Measurements from ENCODE around the gene EFNB3. TPM values are rescaled to one million over a fixed set of nuclear protein-coding genes. Genes with fewer than 3 reads are reported as not detected.
A peak's percentile ranks its signal among the peaks of the same experiment; 100 is the strongest.

The EFNB3 gene
- total and polyA plus RNA-seq, 2 of the 13 experiments (the other 11 are each of a cell fraction or from before 2014, with no cell fraction given): 0.07 to 0.25 TPM

DNA sequence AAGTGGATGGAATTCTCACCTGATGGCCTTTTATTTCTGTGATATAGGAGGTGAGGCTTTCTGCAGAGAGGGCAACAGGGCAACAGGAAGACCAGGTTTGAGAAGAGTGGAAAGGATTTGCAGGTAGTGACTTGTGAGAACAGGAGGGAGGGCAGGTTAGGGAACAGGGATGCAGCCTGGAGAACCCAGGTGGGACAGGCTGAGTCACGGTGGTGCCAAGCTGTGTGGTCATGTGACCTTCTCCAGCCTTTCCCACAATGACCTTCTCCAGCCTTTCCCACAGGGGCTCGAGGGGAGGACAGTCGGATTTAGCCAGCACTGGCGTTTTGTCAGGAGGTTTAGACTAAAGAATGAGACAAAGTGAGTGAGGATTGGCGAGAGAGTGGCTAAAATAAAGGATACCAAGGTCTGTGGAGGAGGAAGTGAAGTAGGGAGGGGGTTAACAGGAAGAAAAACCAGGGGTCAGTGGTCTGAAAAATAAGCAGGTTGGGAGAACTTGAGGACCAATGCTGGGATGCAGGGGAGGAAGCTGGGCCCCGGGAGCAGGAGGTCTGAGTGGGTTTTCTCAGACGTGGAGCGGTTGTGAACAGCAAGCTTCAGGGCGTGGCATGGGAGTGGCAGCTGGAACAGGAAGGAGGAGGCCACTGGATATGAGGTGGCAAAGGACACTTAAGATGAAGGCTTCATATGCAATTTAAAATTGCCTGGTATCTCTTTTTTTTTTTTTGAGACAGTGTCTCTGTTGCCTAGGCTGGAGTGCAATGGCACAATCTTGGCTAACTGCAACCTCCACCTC is 50.3 kb downstream of the EFNB3 start:
- DNase-seq (ENCODE audit: low spot score): no peak
- TF ChIP-seq ZNF572 (CRISPR knock-in tag; IDR thresholded peaks at IDR 0.05) (no peak), MIER2 (CRISPR knock-in tag; IDR thresholded peaks at IDR 0.05) (no peak)
- Histone ChIP-seq H3K9me3 (ENCODE audit: low read length) (no peaks in the 10 kb centered on the region), H2AFZ (ENCODE audit: low read length) (no peak overlapping the region), H3K4me3 (replicated peaks in 1 of 3; ENCODE audit: insufficient read depth in 1 of 3, low read depth in 2 of 3, low read length in 3 of 3) (no peak overlapping the region), H3K27me3 (ENCODE audit: control insufficient read depth in 1 of 2, insufficient read depth in 2 of 2, low read length in 2 of 2) (peaks cover 3 to 37% of the 10 kb centered on the region in 2 experiments; a peak in 4 of 5 replicates), H3K4me2 (ENCODE audit: low read depth, low read length) (no peak overlapping the region), H3K36me3 (replicated peaks in 1 of 2; ENCODE audit: control insufficient read depth in 1 of 2, insufficient read depth in 2 of 2, low read length in 2 of 2) (no peaks in the 10 kb centered on the region), H3K9ac (ENCODE audit: insufficient read depth, low read depth, low read length) (no peak overlapping the region), H4K20me1 (ENCODE audit: insufficient read depth, low read length) (no peaks in the 10 kb centered on the region), H3K79me2 (ENCODE audit: insufficient read depth, low read length) (no peaks in the 10 kb centered on the region), H3K27ac (ENCODE audit: extremely low read length, insufficient read depth, low read length) (no peak overlapping the region), H3K4me1 (ENCODE audit: insufficient read depth, low read length) (no peaks in the 10 kb centered on the region)
- 19% methylated on average over 9 of the region's 9 CpGs for WGBS (ENCODE audit: low lambda C conversion rate)
- intact Hi-C loops (cut with micrococcal nuclease; ENCODE audit: unreplicated experiment) (no loop called here), in situ Hi-C loops (cut with HindIII; ENCODE audit: extremely low pct_ligation_motif_present, low pct_unique_long_range_greater_than_20kb) (no loop called here)
- no TSS peak for BruUV-seq (replicated peaks)
- ChIA-PET CTCF (ENCODE audit: low intra/inter-chr PET ratio, low total read pairs) (no interaction called here), POLR2A (no interaction called here)
- FAIRE-seq: no peak
- ATAC-seq: no peak

DNA sequence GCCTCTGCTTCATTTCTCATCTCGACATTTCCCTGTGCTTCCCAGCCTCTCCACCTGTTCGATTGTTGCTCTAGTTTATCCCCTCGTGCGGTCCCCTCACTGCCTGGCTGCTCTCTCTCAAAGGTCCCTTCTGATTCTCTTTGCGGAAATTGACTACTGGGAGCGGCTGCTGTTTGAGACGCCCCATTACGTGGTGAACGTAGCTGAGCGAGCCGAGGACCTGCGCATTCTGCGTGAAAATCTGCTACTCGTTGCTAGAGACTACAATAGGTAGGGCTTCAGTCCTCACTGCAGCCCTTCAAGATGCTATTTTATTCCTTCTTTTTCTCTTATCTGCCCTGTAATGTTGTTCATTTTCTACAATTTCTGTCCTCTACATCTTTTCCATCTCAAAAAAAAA is 52.0 kb downstream of the EFNB3 start:
- Histone ChIP-seq H3K9ac (ENCODE audit: insufficient read depth, low read depth, low read length) (no peak overlapping the region), H3K79me2 (ENCODE audit: insufficient read depth, low read length) (no peaks in the 10 kb centered on the region), H3K27ac (ENCODE audit: extremely low read length, insufficient read depth, low read length) (no peak overlapping the region), H3K36me3 (replicated peaks in 1 of 2; ENCODE audit: control insufficient read depth in 1 of 2, insufficient read depth in 2 of 2, low read length in 2 of 2) (no peaks in the 10 kb centered on the region), H3K4me2 (ENCODE audit: low read depth, low read length) (no peak overlapping the region), H3K4me1 (ENCODE audit: insufficient read depth, low read length) (no peaks in the 10 kb centered on the region), H4K20me1 (ENCODE audit: insufficient read depth, low read length) (no peaks in the 10 kb centered on the region), H3K27me3 (ENCODE audit: control insufficient read depth in 1 of 2, insufficient read depth in 2 of 2, low read length in 2 of 2) (peaks cover 3 to 37% of the 10 kb centered on the region in 2 experiments; a peak in 4 of 5 replicates), H3K4me3 (replicated peaks in 1 of 3; ENCODE audit: insufficient read depth in 1 of 3, low read depth in 2 of 3, low read length in 3 of 3) (no peak overlapping the region), H2AFZ (ENCODE audit: low read length) (no peak overlapping the region), H3K9me3 (ENCODE audit: low read length) (no peaks in the 10 kb centered on the region)
- ATAC-seq (no peak), FAIRE-seq (no peak), DNase-seq (ENCODE audit: low spot score) (no peak)
- CTCF ChIA-PET (ENCODE audit: low intra/inter-chr PET ratio, low total read pairs): no interaction called here
- POLR2A ChIA-PET: no interaction called here
- intact Hi-C loops (cut with micrococcal nuclease; ENCODE audit: unreplicated experiment): no loop called here
- BruUV-seq (replicated peaks): no TSS peak
- in situ Hi-C loops (cut with HindIII; ENCODE audit: extremely low pct_ligation_motif_present, low pct_unique_long_range_greater_than_20kb): no loop called here
- 57% methylated on average over 14 of the region's 14 CpGs for WGBS (ENCODE audit: low lambda C conversion rate)
- no peak for TF ChIP-seq ZNF772 (CRISPR knock-in tag; IDR thresholded peaks at IDR 0.05)
- peak; percentile 94 for TF ChIP-seq HNRNPLL (IDR thresholded peaks at IDR 0.05; ENCODE audit: low read depth, low read length, poor library complexity, severe bottlenecking)

Other genes with a start within 250 kb of the EFNB3 start
- gene ZBTB4, start 225.6 kb upstream of the EFNB3 start, total RNA-seq (2016; rRNA removed; fragmentation: Illumina TruSeq; extraction: Trizol): 3.3 and 4.3 TPM in 2 replicates
- gene ZBTB4, start 225.6 kb upstream of the EFNB3 start, polyA plus RNA-seq (2011; rRNA removed): 7.4 and 7.9 TPM in 2 replicates
- 0.07 TPM in 1 of 2 replicates, not detected in the other for gene SLC35G6, start 223.8 kb upstream of the EFNB3 start, total RNA-seq (2016; rRNA removed; fragmentation: Illumina TruSeq; extraction: Trizol)
- 0.04 TPM in 1 of 2 replicates, not detected in the other for gene SLC35G6, start 223.8 kb upstream of the EFNB3 start, polyA plus RNA-seq (2011; rRNA removed)
- 17.8 and 63.2 TPM in 2 replicates for gene POLR2A, start 220.8 kb upstream of the EFNB3 start, total RNA-seq (2016; rRNA removed; fragmentation: Illumina TruSeq; extraction: Trizol)
- 17.2 and 18.3 TPM in 2 replicates for gene POLR2A, start 220.8 kb upstream of the EFNB3 start, polyA plus RNA-seq (2011; rRNA removed)
- gene TNFSF12, start 156.1 kb upstream of the EFNB3 start, total RNA-seq (2016; rRNA removed; fragmentation: Illumina TruSeq; extraction: Trizol): 0.73 and 0.93 TPM in 2 replicates
- 6.3 and 7.2 TPM in 2 replicates for gene TNFSF12, start 156.1 kb upstream of the EFNB3 start, polyA plus RNA-seq (2011; rRNA removed)
- gene TNFSF13, start 146.5 kb upstream of the EFNB3 start, total RNA-seq (2016; rRNA removed; fragmentation: Illumina TruSeq; extraction: Trizol): 1.7 and 2.5 TPM in 2 replicates
- gene TNFSF13, start 146.5 kb upstream of the EFNB3 start, polyA plus RNA-seq (2011; rRNA removed): 3.3 TPM in 2 replicates
- gene SENP3, start 143.3 kb upstream of the EFNB3 start, total RNA-seq (2016; rRNA removed; fragmentation: Illumina TruSeq; extraction: Trizol): 64.5 and 75.4 TPM in 2 replicates
- 55.8 and 57.3 TPM in 2 replicates for gene SENP3, start 143.3 kb upstream of the EFNB3 start, polyA plus RNA-seq (2011; rRNA removed)
- 4.1 and 10.3 TPM in 2 replicates for gene CD68, start 125.6 kb upstream of the EFNB3 start, total RNA-seq (2016; rRNA removed; fragmentation: Illumina TruSeq; extraction: Trizol)
- gene CD68, start 125.6 kb upstream of the EFNB3 start, polyA plus RNA-seq (2011; rRNA removed): 104 and 124 TPM in 2 replicates
- gene MPDU1, start 121.3 kb upstream of the EFNB3 start, total RNA-seq (2016; rRNA removed; fragmentation: Illumina TruSeq; extraction: Trizol): 59.5 and 112 TPM in 2 replicates
- gene MPDU1, start 121.3 kb upstream of the EFNB3 start, polyA plus RNA-seq (2011; rRNA removed): 127 and 167 TPM in 2 replicates
- gene SOX15, start 115.1 kb upstream of the EFNB3 start, total RNA-seq (2016; rRNA removed; fragmentation: Illumina TruSeq; extraction: Trizol): 0.18 TPM in 1 of 2 replicates, not detected in the other
- 0.07 and 0.17 TPM in 2 replicates for gene SOX15, start 115.1 kb upstream of the EFNB3 start, polyA plus RNA-seq (2011; rRNA removed)
- 13.4 and 24.4 TPM in 2 replicates for gene FXR2, start 90.3 kb upstream of the EFNB3 start, total RNA-seq (2016; rRNA removed; fragmentation: Illumina TruSeq; extraction: Trizol)
- gene FXR2, start 90.3 kb upstream of the EFNB3 start, polyA plus RNA-seq (2011; rRNA removed): 20.9 and 26.8 TPM in 2 replicates
- gene SAT2, start 77.4 kb upstream of the EFNB3 start, total RNA-seq (2016; rRNA removed; fragmentation: Illumina TruSeq; extraction: Trizol): 83.1 and 93.7 TPM in 2 replicates
- gene SAT2, start 77.4 kb upstream of the EFNB3 start, polyA plus RNA-seq (2011; rRNA removed): 35.7 and 37.6 TPM in 2 replicates
- 1.6 and 4.0 TPM in 2 replicates for gene SHBG, start 75.1 kb upstream of the EFNB3 start, total RNA-seq (2016; rRNA removed; fragmentation: Illumina TruSeq; extraction: Trizol)
- 6.1 and 10.2 TPM in 2 replicates for gene SHBG, start 75.1 kb upstream of the EFNB3 start, polyA plus RNA-seq (2011; rRNA removed)
- gene ATP1B2, start 54.3 kb upstream of the EFNB3 start, total RNA-seq (2016; rRNA removed; fragmentation: Illumina TruSeq; extraction: Trizol): not detected in 2 replicates
- 0.04 TPM in 1 of 2 replicates, not detected in the other for gene ATP1B2, start 54.3 kb upstream of the EFNB3 start, polyA plus RNA-seq (2011; rRNA removed)
- gene TP53, start 17.7 kb upstream of the EFNB3 start, total RNA-seq (2016; rRNA removed; fragmentation: Illumina TruSeq; extraction: Trizol): 29.9 and 35.0 TPM in 2 replicates
- gene TP53, start 17.7 kb upstream of the EFNB3 start, polyA plus RNA-seq (2011; rRNA removed): 17.1 and 19.8 TPM in 2 replicates
- gene WRAP53, start 16.7 kb upstream of the EFNB3 start, total RNA-seq (2016; rRNA removed; fragmentation: Illumina TruSeq; extraction: Trizol): 18.1 and 19.5 TPM in 2 replicates
- 7.0 and 7.2 TPM in 2 replicates for gene WRAP53, start 16.7 kb upstream of the EFNB3 start, polyA plus RNA-seq (2011; rRNA removed)
- gene DNAH2, start 12.5 kb downstream of the EFNB3 start, total RNA-seq (2016; rRNA removed; fragmentation: Illumina TruSeq; extraction: Trizol): not detected in 2 replicates
- not detected in 2 replicates for gene DNAH2, start 12.5 kb downstream of the EFNB3 start, polyA plus RNA-seq (2011; rRNA removed)
- gene KDM6B, start 129.0 kb downstream of the EFNB3 start, total RNA-seq (2016; rRNA removed; fragmentation: Illumina TruSeq; extraction: Trizol): 2.1 and 2.2 TPM in 2 replicates
- 1.3 and 1.9 TPM in 2 replicates for gene KDM6B, start 129.0 kb downstream of the EFNB3 start, polyA plus RNA-seq (2011; rRNA removed)
- gene TMEM88, start 149.9 kb downstream of the EFNB3 start, total RNA-seq (2016; rRNA removed; fragmentation: Illumina TruSeq; extraction: Trizol): 0.31 TPM in 1 of 2 replicates, not detected in the other
- 0.66 and 0.84 TPM in 2 replicates for gene TMEM88, start 149.9 kb downstream of the EFNB3 start, polyA plus RNA-seq (2011; rRNA removed)
- gene NAA38, start 152.4 kb downstream of the EFNB3 start, total RNA-seq (2016; rRNA removed; fragmentation: Illumina TruSeq; extraction: Trizol): 91.6 and 105 TPM in 2 replicates
- 43.9 and 46.9 TPM in 2 replicates for gene NAA38, start 152.4 kb downstream of the EFNB3 start, polyA plus RNA-seq (2011; rRNA removed)
- 17.0 and 21.4 TPM in 2 replicates for gene CYB5D1, start 152.8 kb downstream of the EFNB3 start, total RNA-seq (2016; rRNA removed; fragmentation: Illumina TruSeq; extraction: Trizol)
- gene CYB5D1, start 152.8 kb downstream of the EFNB3 start, polyA plus RNA-seq (2011; rRNA removed): 7.9 and 8.9 TPM in 2 replicates
- gene CHD3, start 183.6 kb downstream of the EFNB3 start, total RNA-seq (2016; rRNA removed; fragmentation: Illumina TruSeq; extraction: Trizol): 3.3 and 3.7 TPM in 2 replicates
- 2.7 and 3.3 TPM in 2 replicates for gene CHD3, start 183.6 kb downstream of the EFNB3 start, polyA plus RNA-seq (2011; rRNA removed)
- gene RNF227, start 211.1 kb downstream of the EFNB3 start, total RNA-seq (2016; rRNA removed; fragmentation: Illumina TruSeq; extraction: Trizol): 0.20 and 0.38 TPM in 2 replicates
- gene RNF227, start 211.1 kb downstream of the EFNB3 start, polyA plus RNA-seq (2011; rRNA removed): 0.79 and 0.94 TPM in 2 replicates
- gene KCNAB3, start 224.7 kb downstream of the EFNB3 start, total RNA-seq (2016; rRNA removed; fragmentation: Illumina TruSeq; extraction: Trizol): 0.29 TPM in 1 of 2 replicates, not detected in the other
- 0.88 and 0.95 TPM in 2 replicates for gene KCNAB3, start 224.7 kb downstream of the EFNB3 start, polyA plus RNA-seq (2011; rRNA removed)
- 28.1 and 36.9 TPM in 2 replicates for gene TRAPPC1, start 226.7 kb downstream of the EFNB3 start, total RNA-seq (2016; rRNA removed; fragmentation: Illumina TruSeq; extraction: Trizol)
- 44.9 and 46.7 TPM in 2 replicates for gene TRAPPC1, start 226.7 kb downstream of the EFNB3 start, polyA plus RNA-seq (2011; rRNA removed)
- 13.3 and 24.1 TPM in 2 replicates for gene CNTROB, start 227.0 kb downstream of the EFNB3 start, total RNA-seq (2016; rRNA removed; fragmentation: Illumina TruSeq; extraction: Trizol)
- gene CNTROB, start 227.0 kb downstream of the EFNB3 start, polyA plus RNA-seq (2011; rRNA removed): 21.2 and 24.3 TPM in 2 replicates

Measured in HepG2 (cell line).